K562 (cell line): Measurements from ENCODE around the gene FEZF1. TPM values are rescaled to one million over a fixed set of nuclear protein-coding genes. Genes with fewer than 3 reads are reported as not detected.

ENCODE experiments used
- ATAC-seq: fragments of 200-7000 bp; cut with Tn5 transposase; 3 replicates; pipeline ENCODE4 v1.9.1; 2020; ENCODE audit warnings: moderate library complexity
- BruUV-seq: library from RNA; stranded (reverse); fragments of 400-500 nt; replicated peaks from 2 replicates; lab custom pipeline; 2021; lab: Mats Ljungman, UMichigan
- CTCF ChIA-PET: fragments of 300-600 bp; formaldehyde crosslinking; extraction: SDS; loops from one replicate; lab custom pipeline; 2021; ENCODE audit warnings: low intra/inter-chr PET ratio; lab: Yijun Ruan, JAX
- POLR2A ChIA-PET: fragments of 300-600, 350-650 bp; sonication (Branson Sonifier 250); formaldehyde crosslinking; extraction: SDS; loops from one replicate; lab custom pipeline; 2021; ENCODE audit warnings: antibody characterized with exemption, inconsistent platforms; lab: Yijun Ruan, JAX
- DNase-seq, 4 experiments: peaks; one replicate each; pipeline versions ENCODE4 v3.0.0 to v3.0.0-alpha.2; 2011 to 2018; ENCODE audit warnings: low spot score in 3 of 4, mixed read lengths in 3 of 4; ENCODE audit errors: extremely low read depth in 1 of 4
- FAIRE-seq: peaks from 2 replicates; lab custom pipeline; 2011; peaks lifted over from hg19 to GRCh38; lab: Jason Lieb, UNC
- H2AFZ ChIP-seq: 2 replicates; pipeline ENCODE4 v1.6.0; 2011; ENCODE audit warnings: low read depth, low read length, control low read depth, inconsistent platforms
- H3K27ac ChIP-seq: fragments of 200-600 bp; 3 replicates; pipeline ENCODE4 v1.8.0; 2011; ENCODE audit warnings: low read depth, mild to moderate bottlenecking, control low read depth, inconsistent platforms, low read length, moderate library complexity, mixed read lengths; ENCODE audit errors: extremely low read depth
- H3K27me3 ChIP-seq, 2 experiments: fragments of 300-600 bp in 1 of 2; 2 replicates in 1 of 2; 3 replicates in 1 of 2; pipeline versions ENCODE4 v1.6.0 to v1.8.0; 2011; ENCODE audit warnings: inconsistent platforms in 2 of 2, low read length in 2 of 2, mild to moderate bottlenecking in 1 of 2, mixed read lengths in 1 of 2, moderate library complexity in 1 of 2; ENCODE audit not compliant: control insufficient read depth in 2 of 2, insufficient read depth in 2 of 2
- H3K36me3 ChIP-seq: fragments of 300-600 bp; 3 replicates; pipeline ENCODE4 v1.8.0; 2011; ENCODE audit warnings: mild to moderate bottlenecking, low read length, inconsistent platforms; ENCODE audit not compliant: control insufficient read depth, insufficient read depth
- H3K4me1 ChIP-seq, 2 experiments: fragments of 200-600 bp in 1 of 2; replicated peaks in 1 of 2; 2 replicates in 1 of 2; 3 replicates in 1 of 2; pipeline versions ENCODE4 v1.5.1 to v1.8.0; 2011; ENCODE audit warnings: inconsistent platforms in 2 of 2, low read length in 2 of 2, mild to moderate bottlenecking in 1 of 2, mixed read lengths in 1 of 2, moderate library complexity in 1 of 2; ENCODE audit not compliant: control insufficient read depth in 2 of 2, insufficient read depth in 2 of 2
- H3K4me2 ChIP-seq: 2 replicates; pipeline ENCODE4 v1.6.1; 2011; ENCODE audit warnings: low read length, control low read depth, inconsistent platforms, mixed read lengths; ENCODE audit not compliant: insufficient read depth
- H3K4me3 ChIP-seq: fragments of 200-600 bp; sonication (generic), shearing (Covaris generic); 2 replicates; pipeline ENCODE4 v1.5.1; 2016; ENCODE audit warnings: control low read depth, inconsistent platforms
- H3K79me2 ChIP-seq: fragments of 200-600 bp; 3 replicates; pipeline ENCODE4 v1.8.0; 2011; ENCODE audit warnings: low read length, inconsistent platforms; ENCODE audit not compliant: control insufficient read depth, insufficient read depth
- H3K9ac ChIP-seq, 2 experiments: 2 replicates each; pipeline versions ENCODE4 v1.6.0 to v1.6.1; 2011; ENCODE audit warnings: low read depth in 2 of 2, low read length in 2 of 2, control low read depth in 1 of 2, inconsistent platforms in 1 of 2, mild to moderate bottlenecking in 1 of 2, mixed read lengths in 1 of 2; ENCODE audit not compliant: insufficient read depth in 1 of 2
- H3K9me1 ChIP-seq: one replicate; pipeline ENCODE4 v1.6.0; 2011; ENCODE audit warnings: inconsistent platforms, mild to moderate bottlenecking, low read length, moderate library complexity; ENCODE audit not compliant: control insufficient read depth, insufficient read depth
- H3K9me3 ChIP-seq: replicated peaks from 2 replicates; pipeline ENCODE4 v1.5.1; 2011; ENCODE audit warnings: low read depth, low read length, inconsistent platforms; ENCODE audit not compliant: control insufficient read depth, insufficient read depth
- H4K20me1 ChIP-seq: replicated peaks from 2 replicates; pipeline ENCODE4 v1.6.1; 2011; ENCODE audit warnings: low read length, inconsistent platforms, mixed read lengths; ENCODE audit not compliant: control insufficient read depth, insufficient read depth
- CHD7 ChIP-seq: fragments of 200-600 bp; sonication (generic); IDR thresholded peaks from one replicate; pipeline ENCODE4 v1.6.1; 2012; ENCODE audit warnings: mild to moderate bottlenecking, low read depth, low read length, inconsistent platforms
- POLR3G ChIP-seq: IDR thresholded peaks from 2 replicates; pipeline ENCODE4 v1.6.1; 2011; ENCODE audit not compliant: insufficient read length, insufficient replicate concordance; ENCODE audit errors: extremely low read depth
- PPARD ChIP-seq: fragments of 250-450 bp; sonication (Bioruptor Pico); IDR thresholded peaks from 2 replicates; pipeline ENCODE4 v1.8.0; 2022; ENCODE audit warnings: inconsistent platforms, mild to moderate bottlenecking, moderate library complexity
- SAFB2 ChIP-seq: fragments of 200-400 bp; formaldehyde crosslinking; IDR thresholded peaks from 2 replicates; pipeline ENCODE4 v1.6.1; 2018; ENCODE audit warnings: borderline replicate concordance, low read length, low read depth, moderate library complexity; ENCODE audit not compliant: severe bottlenecking
- SLC30A9 ChIP-seq: fragments of 250-450 bp; sonication (Bioruptor Pico); IDR thresholded peaks from 2 replicates; pipeline ENCODE4 v1.8.0; 2022; ENCODE audit warnings: mild to moderate bottlenecking, moderate library complexity
- XRCC4 ChIP-seq: IDR thresholded peaks from one replicate; pipeline ENCODE4 v1.6.1; 2011; ENCODE audit not compliant: insufficient read depth, insufficient read length; ENCODE audit errors: extremely low read depth
- ZBTB9 ChIP-seq: fragments of 450-650 bp; formaldehyde crosslinking; IDR thresholded peaks from 2 replicates; pipeline ENCODE4 v1.4.0; 2020; ENCODE audit warnings: mild to moderate bottlenecking, moderate library complexity
- ZNF639 ChIP-seq, 2 experiments: fragments of 200-800 bp in 1 of 2; sonication (Bioruptor generic) in 1 of 2; sonication (generic) in 1 of 2; formaldehyde crosslinking in 1 of 2; IDR thresholded peaks in 1 of 2; conservative IDR thresholded peaks in 1 of 2; 2 replicates each; pipeline versions ENCODE4 v1.5.0 to v1.6.1; 2016 to 2020; ENCODE audit warnings: missing compliant biosample characterization in 1 of 2, missing genetic modification characterization in 1 of 2, missing genetic modification reagents in 1 of 2
- WGBS: fragments of 100-300 bp; shearing (Covaris generic); methylation state at CpG from one replicate; pipeline ENCODE4 v1.1.6; 2016; ENCODE audit warnings: low coverage, mixed read lengths; ENCODE audit not compliant: insufficient coverage; ENCODE audit errors: missing lambda C conversion rate; 5-methylcytosine and 5-hydroxymethylcytosine counted together
- in situ Hi-C: fragments of 300-500 bp; cut with MboI; formaldehyde crosslinking; loops from 4 replicates; pipeline ENCODE4 v1.15.0; 2018; ENCODE audit warnings: inconsistent platforms, mixed read lengths
- intact Hi-C: fragments of 100-400 bp; cut with micrococcal nuclease; formaldehyde crosslinking; loops from 2 replicates; pipeline ENCODE4 v1.14.2; 2022
- polyA plus RNA-seq, 8 experiments: library from polyadenylated mRNA; depleted of rRNA in 4 of 8; stranded (reverse) in 5 of 8; unstranded in 3 of 8; fragments of >200 nt; fragmentation: Nextera tagmentation in 2 of 8; fragmentation: Illumina TruSeq in 1 of 8; extraction: Ambion mirVana in 2 of 8; extraction: Trizol in 1 of 8; gene quantifications; 2 replicates each; pipeline versions ENCODE4 v1.2.1 to v1.2.3, GENCODE V29; 2011 to 2014; ENCODE audit warnings: inconsistent platforms in 1 of 8, missing spikeins in 1 of 8
- total RNA-seq, 7 experiments: library from RNA; depleted of rRNA in 6 of 7; stranded (reverse); fragments of >200 nt in 6 of 7; fragmentation: Illumina TruSeq in 2 of 7; extraction: Trizol in 2 of 7; gene quantifications; 2 replicates each; pipeline versions ENCODE4 v1.2.1 to v1.2.3, GENCODE V29; 2011 to 2021; ENCODE audit warnings: low replicate concordance in 1 of 7

FEZF1 gene
- total and polyA plus RNA-seq, 9 of the 15 experiments (the other 6 are each of a cell fraction or from before 2014, with no cell fraction given), result not detected

- no TSS peak for BruUV-seq
- Histone ChIP-seq H3K27me3 (peaks cover 5 to 44% of the 10 kb centered on the region in 2 experiments; a peak in 4 of 5 replicates), H3K9me1 (no peaks in the 10 kb centered on the region), H3K36me3 (no peaks in the 10 kb centered on the region), H3K9ac (no peak overlapping the region), H4K20me1 (no peaks in the 10 kb centered on the region), H3K4me3 (no peak overlapping the region), H3K79me2 (no peaks in the 10 kb centered on the region), H2AFZ (no peak overlapping the region), H3K27ac (no peak overlapping the region), H3K9me3 (no peaks in the 10 kb centered on the region), H3K4me1 (peaks cover 0 to 17% of the 10 kb centered on the region in 2 experiments; a peak in 1 of 5 replicates), H3K4me2 (no peak overlapping the region)
- 2% methylated on average over 3 of the region's 3 CpGs for WGBS
- in situ Hi-C loops, result no loop called here
- ChIA-PET CTCF (no interaction called here), POLR2A (no interaction called here)
- no peak for DNase-seq
- no peak for FAIRE-seq
- no peak for ATAC-seq
- intact Hi-C loops, result no loop called here
- TF ChIP-seq CHD7, result no peak
- no peak for TF ChIP-seq POLR3G
- no peak for TF ChIP-seq SLC30A9 (CRISPR knock-in tag)
- no peak for TF ChIP-seq ZBTB9 (CRISPR knock-in tag)
- no peak for TF ChIP-seq ZNF639 (CRISPR knock-in tag; conservative IDR thresholded peaks at IDR 0.05 in 1 of 2, IDR thresholded peaks at IDR 0.05 in 1 of 2)
- no peak for TF ChIP-seq PPARD
- TF ChIP-seq SAFB2, result no peak
- TF ChIP-seq XRCC4, result no peak
Measured at GRCh38 chr7:122312789-122313188, 8.2 kb upstream of the FEZF1 start.
